CD14-positive monocyte (primary cell): ENCODE data around the gene ATP8B3. TPM values are rescaled to one million over a fixed set of nuclear protein-coding genes. Genes with fewer than 3 reads are reported as not detected.

Source experiments
- DNase-seq, 3 donors: peaks; one replicate each; pipeline ENCODE4 v3.0.0-alpha.2; 2011 to 2022
- H2AFZ ChIP-seq: 2 replicates; pipeline ENCODE4 v1.6.0; 2012; ENCODE audit warnings: mild to moderate bottlenecking, low read depth, low read length, inconsistent platforms; ENCODE audit not compliant: insufficient read depth, poor library complexity, severe bottlenecking
- H3K27ac ChIP-seq, 2 donors: 1 replicate in 1 of 2; 2 replicates in 1 of 2; pipeline ENCODE4 v1.5.1; 2012 to 2013; ENCODE audit warnings: low read length in 2 of 2, control low read depth in 1 of 2, inconsistent platforms in 1 of 2, low read depth in 1 of 2, mild to moderate bottlenecking in 1 of 2
- H3K27me3 ChIP-seq, 2 donors: one replicate each; pipeline versions ENCODE4 v1.6.0 to v1.6.1; 2011 to 2013; ENCODE audit warnings: low read length in 2 of 2; ENCODE audit not compliant: control insufficient read depth in 2 of 2, insufficient read depth in 2 of 2
- H3K36me3 ChIP-seq, 2 donors: replicated peaks in 1 of 2; 1 replicate in 1 of 2; 2 replicates in 1 of 2; pipeline versions ENCODE4 v1.5.1 to v1.6.1; 2012 to 2013; ENCODE audit warnings: low read length in 2 of 2, control low read depth in 1 of 2, inconsistent platforms in 1 of 2, mild to moderate bottlenecking in 1 of 2; ENCODE audit not compliant: insufficient read depth in 2 of 2, control insufficient read depth in 1 of 2
- H3K4me1 ChIP-seq, 2 donors: 1 replicate in 1 of 2; 2 replicates in 1 of 2; pipeline versions ENCODE4 v1.5.1 to v1.6.1; 2012 to 2013; ENCODE audit warnings: low read length in 2 of 2, control low read depth in 1 of 2, inconsistent platforms in 1 of 2, mild to moderate bottlenecking in 1 of 2, moderate library complexity in 1 of 2; ENCODE audit not compliant: insufficient read depth in 2 of 2, control insufficient read depth in 1 of 2
- H3K4me2 ChIP-seq: replicated peaks from 2 replicates; pipeline ENCODE3; 2012; ENCODE audit warnings: low read length, moderate library complexity, mild to moderate bottlenecking; ENCODE audit not compliant: poor library complexity, severe bottlenecking; ENCODE audit errors: extremely low read depth
- H3K4me3 ChIP-seq, 3 experiments: fragments of 200-600 bp in 1 of 3; sonication (generic) in 1 of 3; replicated peaks in 1 of 3; 1 replicate in 2 of 3; 2 replicates in 1 of 3; pipeline ENCODE4 v1.5.1; 2011 to 2013; ENCODE audit warnings: low read length in 3 of 3, mild to moderate bottlenecking in 3 of 3, control low read depth in 2 of 3, low read depth in 2 of 3, inconsistent platforms in 1 of 3, moderate library complexity in 1 of 3
- H3K79me2 ChIP-seq: 2 replicates; pipeline ENCODE4 v1.6.0; 2012; ENCODE audit warnings: mild to moderate bottlenecking, control low read depth, inconsistent platforms, low read length, moderate library complexity; ENCODE audit not compliant: insufficient read depth
- H3K9ac ChIP-seq: 2 replicates; pipeline ENCODE4 v1.6.0; 2017; ENCODE audit warnings: low read length, mild to moderate bottlenecking; ENCODE audit not compliant: insufficient read depth, poor library complexity, severe bottlenecking
- H3K9me3 ChIP-seq, 2 donors: replicated peaks in 1 of 2; 1 replicate in 1 of 2; 2 replicates in 1 of 2; pipeline versions ENCODE4 v1.5.1 to v1.6.1; 2012 to 2013; ENCODE audit warnings: low read length in 2 of 2, control low read depth in 1 of 2; ENCODE audit not compliant: control insufficient read depth in 1 of 2, insufficient read depth in 1 of 2
- H4K20me1 ChIP-seq: 2 replicates; pipeline ENCODE4 v1.6.0; 2012; ENCODE audit warnings: mild to moderate bottlenecking, low read length, control low read depth, moderate library complexity; ENCODE audit not compliant: insufficient read depth
- H3K27ac Mint-ChIP-seq, 7 donors: one replicate each; pipeline ENCODE4 v1.8.0; 2020; ENCODE audit warnings: mild to moderate bottlenecking in 7 of 7, mixed read lengths in 7 of 7, moderate library complexity in 6 of 7, inconsistent platforms in 2 of 7
- H3K27me3 Mint-ChIP-seq, 3 donors: one replicate each; pipeline ENCODE4 v1.8.0; 2021 to 2022; ENCODE audit warnings: low read depth in 3 of 3, mild to moderate bottlenecking in 3 of 3, mixed read lengths in 3 of 3, moderate library complexity in 3 of 3, inconsistent platforms in 1 of 3
- H3K36me3 Mint-ChIP-seq, 2 donors: one replicate each; pipeline ENCODE4 v1.8.0; 2020; ENCODE audit warnings: mixed read lengths in 2 of 2, inconsistent platforms in 1 of 2, mild to moderate bottlenecking in 1 of 2
- H3K4me1 Mint-ChIP-seq: one replicate; pipeline ENCODE4 v1.8.0; 2020; ENCODE audit warnings: mild to moderate bottlenecking, mixed read lengths
- H3K4me3 Mint-ChIP-seq, 2 donors: one replicate each; pipeline ENCODE4 v1.8.0; 2020; ENCODE audit warnings: mild to moderate bottlenecking in 2 of 2, mixed read lengths in 2 of 2, moderate library complexity in 1 of 2
- H3K9me3 Mint-ChIP-seq, 7 donors: one replicate each; pipeline ENCODE4 v1.8.0; 2020 to 2022; ENCODE audit warnings: mixed read lengths in 7 of 7, mild to moderate bottlenecking in 6 of 7, moderate library complexity in 6 of 7, inconsistent platforms in 2 of 7
- CTCF ChIP-seq: fragments of 200-600 bp; IDR thresholded peaks from one replicate; pipeline ENCODE4 v1.8.0; 2022; ENCODE audit warnings: antibody characterized with exemption, mild to moderate bottlenecking
- whole genome bisulfite sequencing: methylation state at CpG from one replicate; pipeline ENCODE4 v1.1.5; 2013; ENCODE audit warnings: missing lambda C conversion rate; ENCODE audit not compliant: insufficient coverage; 5-methylcytosine and 5-hydroxymethylcytosine counted together
- intact Hi-C, 2 donors: fragments of 100-400 bp; cut with micrococcal nuclease; formaldehyde crosslinking; loops; one replicate each; pipeline versions ENCODE4 v1.15.0 to v1.15.1; 2023
- polyA plus RNA-seq, 3 donors: library from polyadenylated mRNA; depleted of rRNA in 1 of 3; unstranded in 2 of 3; stranded (reverse) in 1 of 3; fragments of 300-500 nt in 2 of 3; fragments of >200 nt in 1 of 3; fragmentation: Illumina TruSeq in 2 of 3; gene quantifications; 1 replicate in 2 of 3; 2 replicates in 1 of 3; pipeline ENCODE4 v1.2.3, GENCODE V29; 2012 to 2021

ATP8B3 gene
- polyA plus RNA-seq, 3 donors: 1.6 to 8.2 (median 1.8) TPM

- peaks cover 0 to 7% of the 10 kb centered on the region in 2 donors for H3K27me3 ChIP-seq
- 67% methylated on average over 50 of the region's 52 CpGs for WGBS
- Mint-ChIP-seq H3K27ac (no peak overlapping the region), H3K4me1 (peaks cover 5% of the 10 kb centered on the region), H3K36me3 (peaks cover 8 to 31% of the 10 kb centered on the region in 2 donors), H3K9me3 (no peaks in the 10 kb centered on the region), H3K4me3 (peak overlapping the region in 1 of 2 donors; percentile 76), H3K27me3 (peaks cover 0 to 28% (median 17%) of the 10 kb centered on the region in 3 donors)
- intact Hi-C loops: no loop called here
- peak overlapping the region; percentile 66 for H2AFZ ChIP-seq
- peaks cover 8 to 15% of the 10 kb centered on the region in 2 donors for H3K36me3 ChIP-seq
- no peak for TF ChIP-seq CTCF
- H3K9me3 ChIP-seq: no peaks in the 10 kb centered on the region
- no peak overlapping the region for H3K9ac ChIP-seq
- H3K4me2 ChIP-seq: peak overlapping the region; percentile 59
- no peak overlapping the region for H3K27ac ChIP-seq
- H3K4me3 ChIP-seq: no peak overlapping the region
- DNase-seq: no peak
- H4K20me1 ChIP-seq: no peaks in the 10 kb centered on the region
- no peaks in the 10 kb centered on the region for H3K79me2 ChIP-seq
- peaks cover 3 to 7% of the 10 kb centered on the region in 2 donors for H3K4me1 ChIP-seq
Observed at GRCh38 chr19:1796395-1797142, 15.5 kb downstream of the ATP8B3 start.

DNA sequence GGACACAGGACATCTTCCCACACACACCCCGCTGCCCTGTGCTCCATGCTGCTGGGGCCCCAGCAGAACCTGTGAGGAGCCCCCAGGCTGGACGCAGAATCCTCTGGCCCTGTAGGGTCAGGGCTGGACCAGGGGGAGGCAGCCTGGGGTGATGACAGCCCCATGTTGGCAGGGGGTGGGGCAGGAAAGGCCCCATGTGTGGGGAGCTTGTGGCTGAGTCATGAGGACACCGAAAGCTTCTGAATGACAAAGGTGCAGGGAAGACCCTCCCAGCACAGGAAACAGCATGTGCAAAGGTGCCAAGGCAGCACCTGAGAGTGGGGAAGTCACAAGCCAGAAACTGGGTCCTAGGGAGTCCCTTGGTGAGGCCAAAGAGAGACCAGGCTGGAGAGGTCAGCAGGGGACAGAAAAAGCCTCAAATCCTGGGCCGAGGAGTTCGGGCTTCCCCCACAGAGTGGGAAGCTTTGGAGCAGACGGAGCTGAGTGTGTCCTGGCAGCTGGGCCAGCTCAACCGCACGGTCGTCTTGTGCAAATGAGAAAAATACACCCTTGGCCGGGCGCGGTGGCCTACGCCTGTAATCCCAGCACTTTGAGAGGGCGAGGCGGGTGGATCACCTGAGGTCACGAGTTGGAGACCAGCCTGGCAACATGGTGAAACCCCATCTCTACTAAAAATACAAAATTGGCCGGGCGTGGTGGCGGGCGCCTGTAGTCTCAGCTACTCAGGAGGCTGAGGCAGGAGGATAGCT is 17.5 kb downstream of the ATP8B3 start:
- H3K27me3 Mint-ChIP-seq: peaks cover 0 to 39% (median 24%) of the 10 kb centered on the region in 3 donors
- H3K27ac Mint-ChIP-seq: no peak overlapping the region
- H3K4me3 Mint-ChIP-seq: no peak overlapping the region
- Histone ChIP-seq H4K20me1 (no peaks in the 10 kb centered on the region), H3K4me2 (no peak overlapping the region), H3K79me2 (no peaks in the 10 kb centered on the region), H3K27ac (no peak overlapping the region), H3K27me3 (peaks cover 0 to 7% of the 10 kb centered on the region in 2 donors), H3K4me1 (peaks cover 3 to 8% of the 10 kb centered on the region in 2 donors), H3K9ac (no peak overlapping the region), H2AFZ (no peak overlapping the region), H3K4me3 (no peak overlapping the region), H3K9me3 (peaks cover 0 to 6% of the 10 kb centered on the region in 2 donors), H3K36me3 (peaks cover 2 to 7% of the 10 kb centered on the region in 2 donors)
- H3K9me3 Mint-ChIP-seq: peaks cover 0 to 9% (median 7%) of the 10 kb centered on the region in 7 donors
- WGBS: 77% methylated on average over 13 of the region's 20 CpGs
- no peak for TF ChIP-seq CTCF
- no peak for DNase-seq
- intact Hi-C loops: no loop called here
- peaks cover under 1 to 16% of the 10 kb centered on the region in 2 donors for H3K36me3 Mint-ChIP-seq
- peaks cover 5% of the 10 kb centered on the region for H3K4me1 Mint-ChIP-seq
